Ramos (cell line): Measurements from ENCODE around the gene PLA2G4A.

ENCODE experiments used
- in situ Hi-C: fragments of 300-500 bp; cut with MboI; formaldehyde crosslinking; loops from one replicate; pipeline ENCODE4 v1.14.3; 2022; ENCODE audit warnings: low sequenced_read_pairs; ENCODE audit not compliant: unreplicated experiment

PLA2G4A gene

GRCh38 chr1:186828611-186829454 lies at the start of gene PLA2G4A:
Gene PLA2G4A (plus strand): TSS chr1:186828949. CDS start chr1:186854355, 25,406 bp downstream.
- in situ Hi-C loops, result no loop called here

GRCh38 chr1:186780076-186780475 lies 48.7 kb upstream of the PLA2G4A start:
- in situ Hi-C loops, result no loop called here

- in situ Hi-C loops, result no loop called here
Measured at GRCh38 chr1:186781730-186782129, 47.0 kb upstream of the PLA2G4A start.

GRCh38 chr1:186782791-186783190 lies 46.0 kb upstream of the PLA2G4A start:
- in situ Hi-C loops, result no loop called here

GRCh38 chr1:186783193-186783592 lies 45.6 kb upstream of the PLA2G4A start:
- in situ Hi-C loops, result no loop called here

GRCh38 chr1:186785503-186785902 lies 43.2 kb upstream of the PLA2G4A start:
- in situ Hi-C loops, result no loop called here

- in situ Hi-C loops, result no loop called here
Measured at GRCh38 chr1:186790101-186790500, 38.6 kb upstream of the PLA2G4A start.

- in situ Hi-C loops, result no loop called here
Measured at GRCh38 chr1:186792870-186793581, 35.7 kb upstream of the PLA2G4A start.

GRCh38 chr1:186793582-186793927 lies 35.2 kb upstream of the PLA2G4A start:
- in situ Hi-C loops, result no loop called here

- in situ Hi-C loops, result no loop called here
Measured at GRCh38 chr1:186798960-186799688, 29.6 kb upstream of the PLA2G4A start.

GRCh38 chr1:186799689-186800054 lies 29.1 kb upstream of the PLA2G4A start:
- in situ Hi-C loops, result no loop called here

- in situ Hi-C loops, result no loop called here
Measured at GRCh38 chr1:186802388-186802787, 26.4 kb upstream of the PLA2G4A start.

- in situ Hi-C loops, result no loop called here
Measured at GRCh38 chr1:186804679-186805078, 24.1 kb upstream of the PLA2G4A start.

GRCh38 chr1:186806477-186806876 lies 22.3 kb upstream of the PLA2G4A start:
- in situ Hi-C loops, result no loop called here

- in situ Hi-C loops, result no loop called here
Measured at GRCh38 chr1:186807163-186807562, 21.6 kb upstream of the PLA2G4A start.

GRCh38 chr1:186811892-186812291 lies 16.9 kb upstream of the PLA2G4A start:
- in situ Hi-C loops, result no loop called here

- in situ Hi-C loops, result no loop called here
Measured at GRCh38 chr1:186812570-186812969, 16.2 kb upstream of the PLA2G4A start.

- in situ Hi-C loops, result no loop called here
Measured at GRCh38 chr1:186813420-186813819, 15.3 kb upstream of the PLA2G4A start.

- in situ Hi-C loops, result no loop called here
Measured at GRCh38 chr1:186819126-186819525, 9.6 kb upstream of the PLA2G4A start.

GRCh38 chr1:186819563-186819962 lies 9.2 kb upstream of the PLA2G4A start:
- in situ Hi-C loops, result no loop called here
